ENCODE results near the gene SOWAHC.

DNA sequence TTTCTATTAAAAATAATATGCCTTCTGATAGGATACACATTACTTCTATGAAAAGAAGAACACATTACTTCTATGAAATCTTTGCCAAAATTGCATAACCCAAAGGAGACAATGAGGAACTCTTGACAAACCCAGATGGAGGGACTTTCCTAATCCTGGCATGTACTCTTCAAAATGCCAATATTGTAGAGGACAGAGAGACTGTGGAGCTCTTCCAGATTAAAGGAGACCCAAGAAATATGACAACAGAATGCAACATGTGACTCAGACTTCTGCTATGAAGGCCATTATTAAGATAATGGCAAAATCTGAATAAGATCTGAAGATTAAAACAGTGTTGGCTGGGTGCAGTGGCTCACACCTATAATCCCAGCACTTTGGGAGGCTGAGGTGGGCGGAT, 22.2 kb downstream of the SOWAHC start:
- TF ChIP-seq, protein P1, sequence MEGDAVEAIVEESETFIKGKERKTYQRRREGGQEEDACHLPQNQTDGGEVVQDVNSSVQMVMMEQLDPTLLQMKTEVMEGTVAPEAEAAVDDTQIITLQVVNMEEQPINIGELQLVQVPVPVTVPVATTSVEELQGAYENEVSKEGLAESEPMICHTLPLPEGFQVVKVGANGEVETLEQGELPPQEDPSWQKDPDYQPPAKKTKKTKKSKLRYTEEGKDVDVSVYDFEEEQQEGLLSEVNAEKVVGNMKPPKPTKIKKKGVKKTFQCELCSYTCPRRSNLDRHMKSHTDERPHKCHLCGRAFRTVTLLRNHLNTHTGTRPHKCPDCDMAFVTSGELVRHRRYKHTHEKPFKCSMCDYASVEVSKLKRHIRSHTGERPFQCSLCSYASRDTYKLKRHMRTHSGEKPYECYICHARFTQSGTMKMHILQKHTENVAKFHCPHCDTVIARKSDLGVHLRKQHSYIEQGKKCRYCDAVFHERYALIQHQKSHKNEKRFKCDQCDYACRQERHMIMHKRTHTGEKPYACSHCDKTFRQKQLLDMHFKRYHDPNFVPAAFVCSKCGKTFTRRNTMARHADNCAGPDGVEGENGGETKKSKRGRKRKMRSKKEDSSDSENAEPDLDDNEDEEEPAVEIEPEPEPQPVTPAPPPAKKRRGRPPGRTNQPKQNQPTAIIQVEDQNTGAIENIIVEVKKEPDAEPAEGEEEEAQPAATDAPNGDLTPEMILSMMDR (conservative IDR thresholded peaks at IDR 0.05; ENCODE audit: low read depth, low read length) = no peak
- TF ChIP-seq EZH2 (IDR thresholded peaks at IDR 0.05; ENCODE audit: borderline replicate concordance, low read depth, low read length, poor library complexity, severe bottlenecking) = no peak

All from A673 (cell line).